Mesenchymal stem cell (in vitro differentiated cells and primary cell): ENCODE results near the gene CSNK1D.
"Not testable (repeated sequence)": the region's sequence is repeated elsewhere in the genome, so short reads cannot be mapped to it uniquely, and the experiment has no call there.

Source experiments
- DNase-seq: peaks from one replicate; pipeline ENCODE4 v3.0.0-alpha.2; 2013
- H2AFZ ChIP-seq: one replicate; pipeline ENCODE4 v1.6.1; 2013; ENCODE audit warnings: low read depth, mild to moderate bottlenecking, control low read depth, inconsistent platforms, low read length, moderate library complexity
- H2AK5ac ChIP-seq: 2 replicates; pipeline ENCODE4 v1.6.1; 2013; ENCODE audit warnings: low read length, moderate library complexity, mild to moderate bottlenecking, inconsistent platforms; ENCODE audit not compliant: severe bottlenecking
- H2BK120ac ChIP-seq: one replicate; pipeline ENCODE4 v1.6.1; 2013; ENCODE audit warnings: low read depth, mild to moderate bottlenecking, inconsistent platforms, low read length, moderate library complexity
- H2BK12ac ChIP-seq, 2 experiments: one replicate each; pipeline ENCODE4 v1.6.1; 2013; ENCODE audit warnings: inconsistent platforms in 2 of 2, low read length in 2 of 2, mild to moderate bottlenecking in 2 of 2, moderate library complexity in 2 of 2, control low read depth in 1 of 2
- H2BK15ac ChIP-seq: one replicate; pipeline ENCODE4 v1.6.1; 2013; ENCODE audit warnings: mild to moderate bottlenecking, low read depth, inconsistent platforms; ENCODE audit not compliant: poor library complexity, severe bottlenecking
- H2BK5ac ChIP-seq: 2 replicates; pipeline ENCODE4 v1.6.1; 2013; ENCODE audit warnings: low read depth, mild to moderate bottlenecking, low read length, control low read depth, inconsistent platforms; ENCODE audit not compliant: poor library complexity, severe bottlenecking
- H3K14ac ChIP-seq, 2 experiments: one replicate each; pipeline ENCODE4 v1.6.1; 2013; ENCODE audit warnings: inconsistent platforms in 2 of 2, low read length in 2 of 2, control low read depth in 1 of 2, mild to moderate bottlenecking in 1 of 2, moderate library complexity in 1 of 2
- H3K18ac ChIP-seq, 2 experiments: one replicate each; pipeline ENCODE4 v1.6.1; 2013; ENCODE audit warnings: inconsistent platforms in 2 of 2, low read length in 2 of 2, control low read depth in 1 of 2, low read depth in 1 of 2, mild to moderate bottlenecking in 1 of 2
- H3K23ac ChIP-seq, 2 experiments: one replicate each; pipeline ENCODE4 v1.6.1; 2013; ENCODE audit warnings: inconsistent platforms in 2 of 2, low read length in 2 of 2, mild to moderate bottlenecking in 2 of 2, moderate library complexity in 2 of 2, control low read depth in 1 of 2
- H3K27ac ChIP-seq: 2 replicates; pipeline ENCODE4 v1.5.1; 2013; ENCODE audit warnings: mild to moderate bottlenecking, moderate library complexity, low read length, control low read depth, inconsistent platforms; ENCODE audit not compliant: poor library complexity, severe bottlenecking
- H3K27me3 ChIP-seq, 2 experiments: 2 replicates each; pipeline versions ENCODE4 v1.6.1 to v1.7.0; 2013; ENCODE audit warnings: low read length in 2 of 2, mild to moderate bottlenecking in 2 of 2, moderate library complexity in 2 of 2, control low read depth in 1 of 2, inconsistent platforms in 1 of 2; ENCODE audit not compliant: control insufficient read depth in 1 of 2, insufficient read depth in 1 of 2
- H3K36me3 ChIP-seq, 2 experiments: 2 replicates each; pipeline versions ENCODE4 v1.6.1 to v1.7.0; 2013; ENCODE audit warnings: low read length in 2 of 2, control low read depth in 1 of 2, inconsistent platforms in 1 of 2, low read depth in 1 of 2, mild to moderate bottlenecking in 1 of 2; ENCODE audit not compliant: insufficient read depth in 2 of 2, control insufficient read depth in 1 of 2
- H3K4ac ChIP-seq, 2 experiments: one replicate each; pipeline ENCODE4 v1.6.1; 2013; ENCODE audit warnings: inconsistent platforms in 2 of 2, low read length in 2 of 2, mild to moderate bottlenecking in 2 of 2, moderate library complexity in 2 of 2, control low read depth in 1 of 2, low read depth in 1 of 2
- H3K4me1 ChIP-seq: 2 replicates; pipeline ENCODE4 v1.6.1; 2013; ENCODE audit warnings: low read depth, low read length, control low read depth; ENCODE audit not compliant: control insufficient read depth, insufficient read depth
- H3K4me2 ChIP-seq: 2 replicates; pipeline ENCODE4 v1.6.1; 2013; ENCODE audit warnings: low read length, mild to moderate bottlenecking, inconsistent platforms; ENCODE audit not compliant: poor library complexity, severe bottlenecking
- H3K4me3 ChIP-seq, 2 experiments: 2 replicates each; pipeline versions ENCODE4 v1.5.1 to v1.7.0; 2013; ENCODE audit warnings: low read length in 2 of 2, mild to moderate bottlenecking in 2 of 2, control low read depth in 1 of 2, low read depth in 1 of 2; ENCODE audit not compliant: insufficient read depth in 1 of 2
- H3K79me1 ChIP-seq: replicated peaks from 2 replicates; pipeline ENCODE4 v1.6.1; 2013; ENCODE audit warnings: mild to moderate bottlenecking, control low read depth, low read length, inconsistent platforms; ENCODE audit not compliant: poor library complexity, severe bottlenecking
- H3K9ac ChIP-seq: 2 replicates; pipeline ENCODE4 v1.7.0; 2013; ENCODE audit warnings: mild to moderate bottlenecking, low read length, moderate library complexity
- H3K9me3 ChIP-seq: 2 replicates; pipeline ENCODE4 v1.7.0; 2013; ENCODE audit warnings: mild to moderate bottlenecking, low read length; ENCODE audit not compliant: control insufficient read depth
- H4K8ac ChIP-seq: one replicate; pipeline ENCODE4 v1.6.1; 2013; ENCODE audit warnings: inconsistent platforms, mild to moderate bottlenecking, low read length, moderate library complexity
- H4K91ac ChIP-seq: one replicate; pipeline ENCODE4 v1.6.1; 2013; ENCODE audit warnings: mild to moderate bottlenecking, low read length, inconsistent platforms
- WGBS: methylation state at CpG from one replicate; pipeline ENCODE4 v1.1.7; 2013; ENCODE audit warnings: mixed read lengths; 5-methylcytosine and 5-hydroxymethylcytosine counted together

Gene CSNK1D

DNA sequence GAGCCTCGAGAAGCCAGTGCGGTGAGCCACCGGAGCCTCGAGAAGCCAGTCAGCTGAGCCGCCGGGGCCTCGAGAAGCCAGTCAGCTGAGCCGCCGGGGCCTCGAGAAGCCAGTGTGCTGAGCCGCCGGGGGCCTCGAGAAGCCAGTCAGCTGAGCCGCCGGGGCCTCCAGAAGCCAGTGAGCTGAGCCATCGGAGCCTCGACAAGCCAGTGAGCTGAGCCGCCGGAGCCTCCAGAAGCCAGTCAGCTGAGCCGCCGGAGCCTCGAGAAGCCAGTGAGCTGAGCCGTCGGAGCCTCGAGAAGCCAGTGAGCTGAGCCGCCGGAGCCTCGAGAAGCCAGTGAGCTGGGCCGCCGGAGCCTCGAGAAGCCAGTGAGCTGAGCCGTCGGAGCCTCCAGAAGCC, 18.8 kb downstream of the CSNK1D start:
- H4K91ac ChIP-seq, H3K27me3 ChIP-seq, H2AFZ ChIP-seq, H3K9me3 ChIP-seq, H4K8ac ChIP-seq, H3K4me3 ChIP-seq, H3K9ac ChIP-seq, DNase-seq, H2BK120ac ChIP-seq, H3K4me1 ChIP-seq, H3K4ac ChIP-seq, H2BK5ac ChIP-seq, H3K79me1 ChIP-seq, H2AK5ac ChIP-seq, H3K18ac ChIP-seq, H3K14ac ChIP-seq, H2BK12ac ChIP-seq, H3K27ac ChIP-seq, H3K23ac ChIP-seq, H2BK15ac ChIP-seq, H3K4me2 ChIP-seq: not testable (repeated sequence)
- peaks cover 71 to 84% of the 10 kb centered on the region in 2 experiments for H3K36me3 ChIP-seq
- WGBS: 98% methylated on average over 33 of the region's 33 CpGs

DNA sequence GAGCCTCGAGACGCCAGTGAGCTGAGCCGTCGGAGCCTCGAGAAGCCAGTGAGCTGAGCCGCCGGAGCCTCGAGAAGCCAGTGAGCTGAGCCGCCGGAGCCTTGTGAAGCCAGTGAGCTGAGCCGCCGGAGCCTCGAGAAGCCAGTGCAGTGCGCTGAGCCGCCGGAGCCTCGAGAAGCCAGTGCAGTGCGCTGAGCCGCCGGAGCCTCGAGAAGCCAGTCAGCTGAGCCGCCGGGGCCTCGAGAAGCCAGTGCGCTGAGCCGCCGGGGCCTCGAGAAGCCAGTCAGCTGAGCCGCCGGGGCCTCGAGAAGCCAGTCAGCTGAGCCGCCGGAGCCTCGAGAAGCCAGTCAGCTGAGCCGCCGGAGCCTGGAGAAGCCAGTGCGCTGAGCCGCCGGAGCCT, 19.4 kb downstream of the CSNK1D start:
- H2BK12ac ChIP-seq, H2AK5ac ChIP-seq, H3K9me3 ChIP-seq, H3K4ac ChIP-seq, H2BK15ac ChIP-seq, H2AFZ ChIP-seq, H4K8ac ChIP-seq, H3K9ac ChIP-seq, H3K14ac ChIP-seq, H3K4me2 ChIP-seq, H3K79me1 ChIP-seq, H2BK5ac ChIP-seq, H3K18ac ChIP-seq, H3K27ac ChIP-seq, H2BK120ac ChIP-seq, H3K27me3 ChIP-seq, H3K4me3 ChIP-seq, H3K23ac ChIP-seq, DNase-seq, H3K4me1 ChIP-seq, H4K91ac ChIP-seq: not testable (repeated sequence)
- WGBS: 98% methylated on average over 31 of the region's 39 CpGs
- H3K36me3 ChIP-seq: peaks cover 72 to 82% of the 10 kb centered on the region in 2 experiments

DNA sequence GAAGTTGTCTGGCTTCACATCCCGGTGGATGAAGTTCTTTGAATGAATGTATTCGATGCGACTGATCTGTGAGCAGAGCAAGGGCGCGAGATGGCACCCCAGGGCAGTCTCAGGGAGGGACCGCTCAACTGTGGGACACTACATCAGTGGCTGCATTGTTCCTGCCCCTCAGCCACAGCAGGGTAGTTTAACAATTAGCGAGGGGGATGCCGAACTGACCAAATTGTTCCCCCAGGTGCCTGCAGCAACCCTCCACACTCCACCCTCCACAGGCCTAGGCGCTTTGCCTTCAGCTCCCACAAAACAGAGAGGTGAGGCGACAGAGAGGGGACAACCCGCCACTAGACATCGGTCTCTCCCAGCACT, 20.3 kb downstream of the CSNK1D start:
- no peak overlapping the region for H3K27ac ChIP-seq
- no peak overlapping the region for H3K4ac ChIP-seq
- no peak overlapping the region for H3K23ac ChIP-seq
- no peak overlapping the region for H3K14ac ChIP-seq
- no peak overlapping the region for H2AK5ac ChIP-seq
- no peak overlapping the region for H3K4me3 ChIP-seq
- peaks cover 5% of the 10 kb centered on the region for H3K4me1 ChIP-seq
- H3K79me1 ChIP-seq: peaks cover 4% of the 10 kb centered on the region
- peaks cover 77 to 82% of the 10 kb centered on the region in 2 experiments for H3K36me3 ChIP-seq
- no peak overlapping the region for H2BK15ac ChIP-seq
- H2BK12ac ChIP-seq: no peak overlapping the region
- H4K8ac ChIP-seq: no peak overlapping the region
- H3K9me3 ChIP-seq: no peaks in the 10 kb centered on the region
- H4K91ac ChIP-seq: no peak overlapping the region
- no peak overlapping the region for H2BK5ac ChIP-seq
- H3K18ac ChIP-seq: no peak overlapping the region
- no peaks in the 10 kb centered on the region for H3K27me3 ChIP-seq
- no peak for DNase-seq
- no peak overlapping the region for H3K4me2 ChIP-seq
- no peak overlapping the region for H2AFZ ChIP-seq
- WGBS: 95% methylated on average over 12 of the region's 12 CpGs
- no peak overlapping the region for H3K9ac ChIP-seq
- H2BK120ac ChIP-seq: no peak overlapping the region

DNA sequence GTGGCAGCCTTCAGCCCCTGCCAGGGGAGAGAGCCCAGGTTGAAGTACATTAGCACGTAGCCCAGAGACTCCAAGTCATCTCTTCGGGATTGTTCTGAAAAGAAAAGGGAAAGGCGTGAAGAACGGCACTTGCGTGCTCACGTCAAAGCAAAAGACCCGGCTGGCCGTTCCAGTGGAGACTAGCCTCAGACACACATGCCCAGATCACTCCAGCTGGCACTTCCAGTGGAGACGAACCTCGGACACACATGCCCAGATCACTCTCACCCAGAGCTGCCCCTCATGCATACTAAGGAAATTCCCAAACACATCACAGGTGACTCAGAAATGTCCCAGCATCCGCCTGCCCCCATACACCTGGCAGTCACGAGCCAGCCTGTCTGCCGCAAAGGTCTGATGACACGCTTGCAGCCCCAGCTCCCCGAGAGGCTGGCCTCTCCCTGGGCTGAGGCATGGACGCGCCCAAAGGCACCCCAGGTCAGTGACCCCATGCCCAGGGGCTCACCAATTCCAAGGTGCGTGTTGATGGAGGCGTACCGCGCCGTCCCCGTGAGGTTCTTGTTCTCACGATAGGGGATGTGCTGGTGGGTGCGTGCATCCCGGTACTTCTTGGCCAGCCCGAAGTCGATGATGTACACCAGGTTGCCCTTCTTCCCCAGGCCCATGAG, 20.9 kb downstream of the CSNK1D start:
- no peaks in the 10 kb centered on the region for H3K9me3 ChIP-seq
- H2BK12ac ChIP-seq: no peak overlapping the region
- H3K14ac ChIP-seq: no peak overlapping the region
- no peak overlapping the region for H3K9ac ChIP-seq
- H2AK5ac ChIP-seq: no peak overlapping the region
- H3K18ac ChIP-seq: no peak overlapping the region
- H3K27me3 ChIP-seq: no peaks in the 10 kb centered on the region
- H2BK15ac ChIP-seq: no peak overlapping the region
- peaks cover 7% of the 10 kb centered on the region for H3K4me1 ChIP-seq
- no peak overlapping the region for H2AFZ ChIP-seq
- no peak overlapping the region for H4K91ac ChIP-seq
- H3K4me3 ChIP-seq: no peak overlapping the region
- DNase-seq: no peak
- H4K8ac ChIP-seq: no peak overlapping the region
- WGBS: 97% methylated on average over 28 of the region's 28 CpGs
- H2BK5ac ChIP-seq: no peak overlapping the region
- peaks cover 80 to 83% of the 10 kb centered on the region in 2 experiments for H3K36me3 ChIP-seq
- no peak overlapping the region for H2BK120ac ChIP-seq
- H3K27ac ChIP-seq: no peak overlapping the region
- H3K4me2 ChIP-seq: no peak overlapping the region
- H3K4ac ChIP-seq: no peak overlapping the region
- no peak overlapping the region for H3K23ac ChIP-seq
- peaks cover 4% of the 10 kb centered on the region for H3K79me1 ChIP-seq
